GM10847 (cell line): ENCODE results near the gene LAIR1.

Source experiments
- POLR2A ChIP-seq: IDR thresholded peaks from 2 replicates; pipeline ENCODE4 v1.6.1; 2011; ENCODE audit not compliant: insufficient read length; ENCODE audit errors: extremely low read depth

LAIR1 gene

GRCh38 chr19:54325631-54326030 lies 39.1 kb downstream of the LAIR1 start:
- no peak for TF ChIP-seq POLR2A

GRCh38 chr19:54325194-54325621 lies 39.5 kb downstream of the LAIR1 start:
- TF ChIP-seq POLR2A, result no peak

GRCh38 chr19:54324071-54324470 lies 40.7 kb downstream of the LAIR1 start:
- TF ChIP-seq POLR2A, result no peak

DNA sequence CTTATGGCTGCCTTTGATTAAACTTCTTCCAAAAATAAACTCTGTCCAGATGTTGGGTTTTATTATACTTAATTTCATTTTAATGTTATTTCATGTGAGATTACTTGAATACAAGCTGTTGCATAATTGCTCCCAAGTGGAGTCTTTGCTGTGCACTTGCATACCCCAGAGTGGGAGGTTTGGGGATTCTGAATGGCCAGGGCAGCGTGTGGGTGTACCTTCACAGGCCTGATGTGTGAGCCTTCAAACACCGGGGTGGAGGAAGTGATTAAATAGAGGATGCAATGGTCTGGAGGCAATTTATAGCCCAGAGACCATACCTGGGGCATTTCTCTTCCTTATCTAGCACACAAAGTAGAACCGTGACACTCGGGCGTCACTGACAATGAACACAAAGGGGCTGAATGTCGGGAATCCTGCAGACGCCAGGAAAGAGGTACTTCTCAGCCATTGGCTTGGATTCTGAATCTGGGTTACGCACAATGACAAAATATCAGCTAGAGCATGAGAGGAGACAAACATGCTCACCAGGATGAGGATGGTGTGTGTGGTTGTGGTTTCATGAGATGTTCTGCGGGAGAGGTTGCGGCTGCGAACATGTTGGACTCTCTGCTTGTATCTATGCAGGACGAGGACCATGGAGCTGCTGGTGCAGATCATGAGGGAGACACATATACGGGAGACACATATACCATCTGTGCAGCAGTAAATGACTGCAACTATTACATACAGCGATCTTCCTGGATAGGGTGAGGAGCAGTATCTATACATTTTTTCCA lies 44.6 kb downstream of the LAIR1 start:
- no peak for TF ChIP-seq POLR2A

DNA sequence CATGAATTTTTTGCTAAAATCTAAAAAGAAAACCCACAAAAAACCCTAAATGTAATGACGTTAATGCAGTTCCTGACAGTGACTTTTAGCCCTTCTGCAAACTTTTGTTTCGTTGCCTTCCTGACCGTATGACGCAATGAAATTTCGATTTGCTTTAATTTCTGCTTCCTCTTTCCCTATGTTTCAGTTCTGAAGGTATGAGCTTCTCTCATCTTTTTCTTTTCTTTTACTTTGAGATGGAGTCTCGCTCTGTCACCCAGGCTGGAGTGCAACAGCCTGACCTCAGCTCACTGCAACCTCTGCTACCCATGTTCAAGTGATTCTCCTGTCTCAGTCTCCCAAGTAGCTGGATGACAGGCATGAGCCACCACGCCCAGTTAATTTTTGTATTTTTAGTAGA lies 45.7 kb downstream of the LAIR1 start:
- TF ChIP-seq POLR2A, result no peak

DNA sequence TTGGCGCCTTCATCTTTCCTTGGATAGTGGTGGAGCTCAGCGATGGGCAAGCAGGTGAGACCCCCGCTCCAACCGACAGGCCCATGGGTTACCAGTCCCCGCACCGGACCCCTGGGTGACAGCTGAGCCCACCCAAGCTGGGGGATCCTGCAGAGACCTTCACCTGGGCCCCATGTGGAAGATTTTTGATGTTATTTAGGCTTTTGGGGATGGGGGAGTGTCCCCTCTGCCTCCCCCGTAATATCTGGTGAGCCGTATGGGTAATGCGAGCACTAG lies 46.8 kb downstream of the LAIR1 start:
- TF ChIP-seq POLR2A, result no peak

DNA sequence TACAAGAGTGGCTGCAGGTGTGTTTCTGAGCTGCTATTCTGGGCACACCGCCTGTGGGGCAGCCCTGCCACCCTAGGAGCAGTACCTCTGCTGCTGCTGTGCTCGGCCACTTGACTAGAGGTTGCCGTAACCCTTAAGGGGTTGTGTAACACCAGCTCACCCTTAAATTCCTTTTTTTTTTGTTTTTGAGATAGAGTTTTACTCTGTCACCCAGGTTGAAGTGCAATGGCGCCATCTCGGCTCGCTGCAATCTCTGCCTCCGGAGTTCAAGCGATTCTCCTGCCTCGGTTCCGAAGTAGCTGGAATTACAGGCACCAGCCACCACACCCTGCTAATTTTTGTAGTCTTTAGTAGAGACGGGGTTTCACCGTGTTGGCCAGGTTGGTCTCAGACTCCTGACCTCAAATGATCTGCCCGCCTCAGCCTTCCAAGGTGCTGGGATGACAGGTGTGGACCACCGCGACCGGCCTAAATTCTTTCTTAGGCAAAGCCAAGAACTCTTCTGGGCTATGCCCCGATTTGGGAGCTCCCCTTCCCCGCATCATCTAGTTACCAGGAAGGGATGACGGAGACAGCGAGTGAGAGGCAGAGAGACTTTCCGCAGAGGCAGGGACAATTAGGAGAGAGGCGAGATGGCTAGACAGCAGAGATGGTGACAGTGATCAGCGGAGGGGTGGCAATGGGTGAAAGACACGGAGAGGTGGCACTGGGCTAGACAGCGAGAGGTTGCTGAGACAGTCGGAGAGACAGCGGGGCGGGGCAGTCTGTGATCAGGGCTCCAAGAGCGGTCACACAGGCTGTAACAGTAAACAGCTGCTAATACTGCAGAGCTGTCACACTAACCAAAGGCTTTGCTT lies 47.4 kb downstream of the LAIR1 start:
- TF ChIP-seq POLR2A, result no peak

DNA sequence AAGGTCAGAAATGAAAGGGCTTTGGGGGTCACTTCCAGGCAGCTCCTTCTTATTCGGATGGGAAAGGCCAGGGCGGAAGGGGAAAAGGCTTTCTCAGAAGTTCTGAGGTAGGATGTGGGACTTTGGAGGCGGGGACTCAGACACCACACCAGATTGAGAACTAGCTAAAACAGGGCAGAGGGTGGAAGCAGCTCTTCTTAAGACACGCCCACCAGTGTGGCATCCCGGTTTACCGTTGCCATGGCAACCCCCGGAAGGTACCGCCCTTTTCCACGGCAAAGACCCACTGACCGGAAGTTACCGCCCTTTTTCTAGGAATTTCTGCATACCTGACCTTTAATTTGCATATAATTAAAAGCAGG lies 48.0 kb downstream of the LAIR1 start:
- no peak for TF ChIP-seq POLR2A

DNA sequence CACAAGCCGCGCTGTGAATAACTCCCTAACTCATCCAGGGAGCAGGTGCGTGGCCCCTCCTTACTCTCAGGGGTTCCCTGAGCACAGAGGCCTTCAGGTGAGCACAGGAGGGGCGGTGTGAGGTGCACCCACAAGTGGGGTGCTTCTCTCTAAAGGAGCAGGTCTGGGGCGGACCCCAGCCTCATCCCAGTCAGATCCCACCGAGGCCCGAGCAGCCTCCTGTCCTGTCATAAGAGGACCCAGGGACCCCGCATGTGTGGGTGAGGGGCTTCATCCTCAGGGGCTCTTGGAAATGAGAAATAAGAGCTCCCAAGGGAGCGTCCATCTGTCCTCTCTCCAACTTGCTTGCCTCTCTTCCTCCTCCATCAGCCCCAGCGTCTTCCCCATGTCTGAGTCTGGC lies 48.8 kb downstream of the LAIR1 start:
- TF ChIP-seq POLR2A, result no peak

- TF ChIP-seq POLR2A, result no peak
Observed at GRCh38 chr19:54312436-54313377, 52.0 kb downstream of the LAIR1 start, which contains the start of gene LILRA5. Gene LILRA5 (minus strand): TSS chr19:54313166. CDS start chr19:54313019, 147 bp downstream.

GRCh38 chr19:54312011-54312410 lies 52.7 kb downstream of the LAIR1 start:
- no peak for TF ChIP-seq POLR2A

GRCh38 chr19:54311486-54311885 lies 53.2 kb downstream of the LAIR1 start:
- TF ChIP-seq POLR2A, result no peak

DNA sequence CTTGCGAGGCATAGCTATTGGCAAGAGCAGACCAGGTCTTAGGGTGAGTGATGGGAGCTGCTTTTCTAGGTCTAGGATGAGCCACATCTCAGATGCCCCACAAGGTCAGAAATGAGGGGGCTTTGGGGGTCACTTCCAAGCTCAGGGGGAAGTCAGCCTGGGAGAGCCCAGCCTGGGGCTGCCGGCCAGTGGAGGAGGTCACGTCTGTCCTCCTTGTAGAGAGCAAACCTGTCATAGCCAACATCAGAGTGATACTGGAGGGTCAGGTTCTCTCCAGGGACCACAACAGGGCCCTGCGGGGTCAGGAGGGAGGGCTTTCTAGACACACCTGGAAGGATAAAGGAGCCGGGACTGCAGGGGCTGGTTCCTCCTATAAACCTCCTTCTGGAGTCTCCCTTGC lies 54.2 kb downstream of the LAIR1 start:
- TF ChIP-seq POLR2A, result no peak

DNA sequence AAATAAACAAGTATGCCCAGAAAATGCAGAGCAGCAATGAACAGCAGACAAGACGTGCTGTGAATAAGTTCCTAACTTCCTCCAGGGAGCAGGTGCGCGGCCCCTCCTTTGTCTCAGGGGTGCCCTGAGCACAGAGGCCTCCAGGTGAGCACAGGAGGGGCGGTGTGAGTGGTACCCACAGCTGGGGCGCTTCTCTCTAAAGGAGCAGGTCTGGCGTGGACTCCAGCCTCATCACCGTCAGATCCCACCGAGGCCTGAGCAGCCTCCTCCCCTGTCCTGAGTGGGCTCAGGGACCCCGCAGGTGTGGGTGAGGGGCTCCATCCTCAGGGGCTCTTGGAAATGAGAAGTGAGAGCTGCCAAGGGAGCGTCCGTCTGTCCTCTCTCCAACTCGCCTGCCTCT lies 54.9 kb downstream of the LAIR1 start:
- no peak for TF ChIP-seq POLR2A

DNA sequence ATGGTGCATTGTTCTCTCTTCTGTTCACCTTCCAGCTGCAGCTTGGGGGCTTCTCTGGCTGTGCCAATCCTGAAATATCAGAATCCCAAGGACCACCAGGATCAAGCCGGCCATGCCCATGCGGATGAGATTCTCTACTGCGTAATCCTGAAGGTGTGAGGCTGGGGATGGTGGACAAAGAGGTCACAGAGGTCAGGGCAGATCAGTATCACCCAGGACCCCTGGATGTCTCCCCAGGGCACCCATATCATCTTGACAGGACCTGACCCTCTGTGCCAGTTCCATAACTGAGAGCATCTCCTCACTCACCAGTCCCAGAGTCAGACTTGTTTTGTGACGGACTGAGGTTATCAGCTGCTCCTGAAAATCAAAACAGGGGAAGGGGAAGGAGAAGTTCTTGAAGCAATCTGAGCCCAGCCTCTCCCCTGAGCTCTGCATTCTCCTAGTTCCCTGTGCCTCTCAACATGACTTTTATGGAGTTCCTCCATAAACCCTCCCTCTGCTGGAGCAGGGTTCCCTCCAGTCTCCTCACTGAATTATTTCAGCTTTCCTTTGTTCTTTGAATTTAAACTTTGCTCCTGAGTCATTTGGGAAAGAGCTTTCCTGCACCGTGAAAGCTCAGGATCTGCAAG lies 57.2 kb downstream of the LAIR1 start:
- no peak for TF ChIP-seq POLR2A

- TF ChIP-seq POLR2A, result no peak
Observed at GRCh38 chr19:54305141-54305540, 59.6 kb downstream of the LAIR1 start.

DNA sequence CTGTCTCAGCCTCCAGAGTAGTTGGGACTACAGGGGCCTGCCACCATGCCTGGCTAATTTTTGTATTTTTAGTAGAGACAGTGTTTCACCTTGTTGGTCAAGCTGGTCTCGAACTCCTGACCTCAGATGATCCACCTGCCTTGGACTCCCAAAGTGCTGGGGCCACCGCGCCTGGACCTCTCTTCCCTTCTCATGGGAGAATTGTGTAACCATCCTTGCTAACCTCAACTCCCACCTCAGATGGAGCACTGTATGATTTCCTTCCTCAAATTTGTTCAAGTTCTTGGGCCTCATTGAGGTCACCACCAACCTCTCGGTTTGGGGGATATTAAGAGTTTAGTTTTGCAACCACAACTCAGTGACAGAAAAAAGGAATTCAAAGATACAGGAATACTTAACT lies 62.5 kb downstream of the LAIR1 start:
- TF ChIP-seq POLR2A, result no peak
